ENCODE data around the gene ALG14. TPM values are rescaled to one million over a fixed set of nuclear protein-coding genes. Genes with fewer than 3 reads are reported as not detected.
"Not testable (repeated sequence)": the region's sequence is repeated elsewhere in the genome, so short reads cannot be mapped to it uniquely, and the experiment has no call there.

The ALG14 gene
- polyA plus RNA-seq, 1 donor from 2014 or later = 2.6 TPM

DNA sequence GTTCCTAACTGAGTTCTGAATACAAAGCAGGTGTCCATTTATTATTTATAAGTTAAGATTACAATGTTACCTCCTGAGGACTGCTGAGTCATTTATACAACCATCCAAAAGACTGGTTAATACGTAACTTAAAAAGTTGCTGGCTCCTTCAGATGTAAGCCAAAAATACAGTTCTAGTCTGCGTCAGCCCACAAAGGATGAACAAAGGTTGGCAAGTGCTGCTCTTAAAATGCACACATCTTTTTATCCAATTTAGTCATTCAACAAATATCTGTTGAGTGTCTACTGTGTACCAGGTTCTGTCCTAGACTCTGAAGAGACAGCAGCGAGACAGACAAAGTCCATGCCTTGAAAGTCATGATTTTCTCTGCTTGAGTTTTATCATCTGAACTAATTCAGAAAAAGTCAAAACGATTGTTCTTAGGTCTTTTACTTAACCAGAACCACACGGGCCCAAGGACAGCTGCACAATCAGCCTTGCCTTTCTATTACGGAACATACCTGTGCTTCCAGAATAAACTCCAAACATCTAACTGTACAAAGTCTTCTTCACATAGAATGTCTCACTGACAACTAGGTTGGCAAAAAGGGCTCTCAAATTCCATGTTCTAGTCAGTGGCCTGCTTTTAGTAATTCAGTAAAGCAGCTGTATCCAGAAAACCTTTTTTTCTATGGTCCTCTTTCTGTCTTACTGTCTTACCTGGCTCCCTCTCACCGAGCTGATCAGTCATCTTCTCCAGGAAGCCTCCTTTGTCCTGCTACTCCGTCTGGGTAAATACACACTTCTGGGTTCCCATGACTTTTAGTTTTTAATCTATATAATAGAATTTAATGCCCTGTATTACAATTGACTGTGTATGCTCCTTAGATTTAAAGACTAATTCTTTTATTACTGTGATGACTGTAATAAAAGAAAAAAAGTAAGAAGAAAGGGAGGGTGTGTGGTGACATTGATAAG is 130.3 kb downstream of the ALG14 start:
- TF ChIP-seq EP300 (conservative IDR thresholded peaks at IDR 0.05; ENCODE audit: poor library complexity, severe bottlenecking) (no peak), MXI1 (conservative IDR thresholded peaks at IDR 0.05; ENCODE audit: poor library complexity, severe bottlenecking) (no peak), SMC3 (conservative IDR thresholded peaks at IDR 0.05; ENCODE audit: poor library complexity) (no peak), TAF1 (IDR thresholded peaks at IDR 0.05; ENCODE audit: low read depth) (no peak), POLR2AphosphoS5 (IDR thresholded peaks at IDR 0.05) (no peak), RAD21 (conservative IDR thresholded peaks at IDR 0.05) (no peak), EZH2 (IDR thresholded peaks at IDR 0.05; ENCODE audit: borderline replicate concordance, insufficient read depth, low read length, poor library complexity, severe bottlenecking) (no peak)
- TF ChIP-seq, protein P1, sequence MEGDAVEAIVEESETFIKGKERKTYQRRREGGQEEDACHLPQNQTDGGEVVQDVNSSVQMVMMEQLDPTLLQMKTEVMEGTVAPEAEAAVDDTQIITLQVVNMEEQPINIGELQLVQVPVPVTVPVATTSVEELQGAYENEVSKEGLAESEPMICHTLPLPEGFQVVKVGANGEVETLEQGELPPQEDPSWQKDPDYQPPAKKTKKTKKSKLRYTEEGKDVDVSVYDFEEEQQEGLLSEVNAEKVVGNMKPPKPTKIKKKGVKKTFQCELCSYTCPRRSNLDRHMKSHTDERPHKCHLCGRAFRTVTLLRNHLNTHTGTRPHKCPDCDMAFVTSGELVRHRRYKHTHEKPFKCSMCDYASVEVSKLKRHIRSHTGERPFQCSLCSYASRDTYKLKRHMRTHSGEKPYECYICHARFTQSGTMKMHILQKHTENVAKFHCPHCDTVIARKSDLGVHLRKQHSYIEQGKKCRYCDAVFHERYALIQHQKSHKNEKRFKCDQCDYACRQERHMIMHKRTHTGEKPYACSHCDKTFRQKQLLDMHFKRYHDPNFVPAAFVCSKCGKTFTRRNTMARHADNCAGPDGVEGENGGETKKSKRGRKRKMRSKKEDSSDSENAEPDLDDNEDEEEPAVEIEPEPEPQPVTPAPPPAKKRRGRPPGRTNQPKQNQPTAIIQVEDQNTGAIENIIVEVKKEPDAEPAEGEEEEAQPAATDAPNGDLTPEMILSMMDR (IDR thresholded peaks at IDR 0.05; ENCODE audit: poor library complexity, severe bottlenecking) = no peak
- TF ChIP-seq, protein P2, sequence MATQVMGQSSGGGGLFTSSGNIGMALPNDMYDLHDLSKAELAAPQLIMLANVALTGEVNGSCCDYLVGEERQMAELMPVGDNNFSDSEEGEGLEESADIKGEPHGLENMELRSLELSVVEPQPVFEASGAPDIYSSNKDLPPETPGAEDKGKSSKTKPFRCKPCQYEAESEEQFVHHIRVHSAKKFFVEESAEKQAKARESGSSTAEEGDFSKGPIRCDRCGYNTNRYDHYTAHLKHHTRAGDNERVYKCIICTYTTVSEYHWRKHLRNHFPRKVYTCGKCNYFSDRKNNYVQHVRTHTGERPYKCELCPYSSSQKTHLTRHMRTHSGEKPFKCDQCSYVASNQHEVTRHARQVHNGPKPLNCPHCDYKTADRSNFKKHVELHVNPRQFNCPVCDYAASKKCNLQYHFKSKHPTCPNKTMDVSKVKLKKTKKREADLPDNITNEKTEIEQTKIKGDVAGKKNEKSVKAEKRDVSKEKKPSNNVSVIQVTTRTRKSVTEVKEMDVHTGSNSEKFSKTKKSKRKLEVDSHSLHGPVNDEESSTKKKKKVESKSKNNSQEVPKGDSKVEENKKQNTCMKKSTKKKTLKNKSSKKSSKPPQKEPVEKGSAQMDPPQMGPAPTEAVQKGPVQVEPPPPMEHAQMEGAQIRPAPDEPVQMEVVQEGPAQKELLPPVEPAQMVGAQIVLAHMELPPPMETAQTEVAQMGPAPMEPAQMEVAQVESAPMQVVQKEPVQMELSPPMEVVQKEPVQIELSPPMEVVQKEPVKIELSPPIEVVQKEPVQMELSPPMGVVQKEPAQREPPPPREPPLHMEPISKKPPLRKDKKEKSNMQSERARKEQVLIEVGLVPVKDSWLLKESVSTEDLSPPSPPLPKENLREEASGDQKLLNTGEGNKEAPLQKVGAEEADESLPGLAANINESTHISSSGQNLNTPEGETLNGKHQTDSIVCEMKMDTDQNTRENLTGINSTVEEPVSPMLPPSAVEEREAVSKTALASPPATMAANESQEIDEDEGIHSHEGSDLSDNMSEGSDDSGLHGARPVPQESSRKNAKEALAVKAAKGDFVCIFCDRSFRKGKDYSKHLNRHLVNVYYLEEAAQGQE (IDR thresholded peaks at IDR 0.05; ENCODE audit: borderline replicate concordance) = no peak
- no peaks in the 10 kb centered on the region for H3F3A ChIP-seq (ENCODE audit: insufficient read depth, low read length, poor library complexity, severe bottlenecking)

DNA sequence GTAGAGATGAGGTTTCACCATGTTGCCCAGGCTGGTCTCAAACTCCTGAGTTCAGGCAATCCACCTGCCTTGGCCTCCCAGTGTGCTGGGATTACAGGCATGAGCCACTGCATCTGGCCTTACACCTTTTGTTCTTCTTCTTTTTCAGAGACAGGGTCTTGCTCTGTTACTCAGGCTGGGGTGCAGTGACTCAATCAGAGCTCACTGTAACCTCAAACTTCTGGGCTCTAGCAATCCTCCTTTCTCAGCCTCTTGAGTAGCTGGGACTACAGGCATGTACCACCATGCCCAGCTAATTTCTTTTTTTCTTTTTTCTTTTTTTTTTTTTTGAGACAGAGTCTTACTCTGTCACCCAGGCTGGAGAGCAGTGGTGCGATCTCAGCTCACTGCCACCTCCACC is 131.3 kb downstream of the ALG14 start:
- not testable (repeated sequence) for H3K9ac ChIP-seq (ENCODE audit: low read length); H3K36me3 ChIP-seq (ENCODE audit: insufficient read depth, low read length); H3K79me2 ChIP-seq (replicated peaks; ENCODE audit: insufficient read depth, low read length); H3K4me2 ChIP-seq (ENCODE audit: low read length); H3K4me3 ChIP-seq (ENCODE audit: low read length); H3K27me3 ChIP-seq (ENCODE audit: insufficient read depth, low read depth, low read length); H3K9me2 ChIP-seq (ENCODE audit: insufficient read depth, low read length); H2AFZ ChIP-seq (ENCODE audit: low read depth, low read length); H4K20me1 ChIP-seq (ENCODE audit: insufficient read depth); H3K9me3 ChIP-seq (ENCODE audit: low read length); H3F3A ChIP-seq (ENCODE audit: insufficient read depth, low read length, poor library complexity, severe bottlenecking); H3K27ac ChIP-seq (ENCODE audit: low read length)

More for the DNA sequence above, 130.3 kb downstream of the ALG14 start:
- no peak overlapping the region for H2AFZ ChIP-seq (ENCODE audit: low read depth, low read length)
- H3K4me3 ChIP-seq (ENCODE audit: low read length) = no peak overlapping the region
- no peaks in the 10 kb centered on the region for H3K27me3 ChIP-seq (ENCODE audit: insufficient read depth, low read depth, low read length)
- H3K79me2 ChIP-seq (replicated peaks; ENCODE audit: insufficient read depth, low read length) = no peaks in the 10 kb centered on the region
- H3K9me2 ChIP-seq (ENCODE audit: insufficient read depth, low read length) = no peaks in the 10 kb centered on the region
- H4K20me1 ChIP-seq (ENCODE audit: insufficient read depth) = no peaks in the 10 kb centered on the region
- no peaks in the 10 kb centered on the region for H3K9me3 ChIP-seq (ENCODE audit: low read length)
- no peaks in the 10 kb centered on the region for H3K36me3 ChIP-seq (ENCODE audit: insufficient read depth, low read length)
- H3K4me2 ChIP-seq (ENCODE audit: low read length) = no peak overlapping the region
- H3K9ac ChIP-seq (ENCODE audit: low read length) = no peak overlapping the region
- no peak overlapping the region for H3K27ac ChIP-seq (ENCODE audit: low read length)

Measured in neural cell (in vitro differentiated cells).